ENCODE measurements around the gene INKA2. TPM values are rescaled to one million over a fixed set of nuclear protein-coding genes. Genes with fewer than 3 reads are reported as not detected.
"Not testable (repeated sequence)": the region's sequence is repeated elsewhere in the genome, so short reads cannot be mapped to it uniquely, and the experiment has no call there.

INKA2 gene
- polyA plus RNA-seq, 1 experiment: 2.7 TPM

GRCh38 chr1:111742938-111743549 is 3.8 kb upstream of the INKA2 start:
- no peak overlapping the region for H3K4me3 ChIP-seq (ENCODE audit: low read depth, low read length)
- TF ChIP-seq CTCF (IDR thresholded peaks at IDR 0.05; ENCODE audit: low read depth, low read length): no peak
- ChIA-PET POLR2A (interaction anchor here (0.6 kb wide), 1 partner anchor 249 kb away, joined by 3 read pairs; no protein-coding TSS in a partner anchor), CTCF (interaction anchor here (0.7 to 5.1 kb wide), 8 partner anchors 9 to 261 kb away, joined by 3 to 23 read pairs (median 4); no protein-coding TSS in a partner anchor)
- H3K27me3 ChIP-seq (ENCODE audit: control insufficient read depth, insufficient read depth, low read length): no peaks in the 10 kb centered on the region
- H3K27ac ChIP-seq (ENCODE audit: low read depth, low read length): peak overlapping the region; percentile 75
- DNase-seq (ENCODE audit: low read depth, low spot score): no peak
- H3K9me3 ChIP-seq (ENCODE audit: control insufficient read depth, insufficient read depth, low read length): no peaks in the 10 kb centered on the region

DNA sequence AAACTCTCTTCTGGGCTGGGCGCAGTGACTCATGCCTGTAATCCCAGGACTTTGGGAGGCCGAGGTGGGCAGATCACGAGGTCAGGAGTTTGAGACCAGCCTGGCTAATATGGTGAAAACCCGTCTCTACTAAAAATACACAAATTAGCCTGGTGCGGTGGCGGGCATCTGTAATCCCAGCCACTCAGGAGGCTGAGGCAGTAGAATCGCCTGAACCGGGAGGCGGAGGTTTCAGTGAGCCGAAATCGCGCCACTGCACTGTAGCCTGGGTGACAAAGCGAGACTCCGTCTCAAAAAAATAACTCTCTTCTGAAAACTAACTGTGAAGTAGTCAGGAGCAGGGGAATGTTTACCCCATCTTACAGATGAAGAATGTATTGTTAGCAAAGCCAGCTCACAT is 3.1 kb upstream of the INKA2 start:
- POLR2A ChIA-PET; H3K9me3 ChIP-seq (ENCODE audit: control insufficient read depth, insufficient read depth, low read length); H3K27ac ChIP-seq (ENCODE audit: low read depth, low read length); H3K27me3 ChIP-seq (ENCODE audit: control insufficient read depth, insufficient read depth, low read length); DNase-seq (ENCODE audit: low read depth, low spot score); H3K4me3 ChIP-seq (ENCODE audit: low read depth, low read length): not testable (repeated sequence)
- CTCF ChIA-PET: interaction anchor here (0.7 to 5.1 kb wide), 6 partner anchors 8 to 31 kb away, joined by 3 to 23 read pairs (median 4); no protein-coding TSS in a partner anchor

DNA sequence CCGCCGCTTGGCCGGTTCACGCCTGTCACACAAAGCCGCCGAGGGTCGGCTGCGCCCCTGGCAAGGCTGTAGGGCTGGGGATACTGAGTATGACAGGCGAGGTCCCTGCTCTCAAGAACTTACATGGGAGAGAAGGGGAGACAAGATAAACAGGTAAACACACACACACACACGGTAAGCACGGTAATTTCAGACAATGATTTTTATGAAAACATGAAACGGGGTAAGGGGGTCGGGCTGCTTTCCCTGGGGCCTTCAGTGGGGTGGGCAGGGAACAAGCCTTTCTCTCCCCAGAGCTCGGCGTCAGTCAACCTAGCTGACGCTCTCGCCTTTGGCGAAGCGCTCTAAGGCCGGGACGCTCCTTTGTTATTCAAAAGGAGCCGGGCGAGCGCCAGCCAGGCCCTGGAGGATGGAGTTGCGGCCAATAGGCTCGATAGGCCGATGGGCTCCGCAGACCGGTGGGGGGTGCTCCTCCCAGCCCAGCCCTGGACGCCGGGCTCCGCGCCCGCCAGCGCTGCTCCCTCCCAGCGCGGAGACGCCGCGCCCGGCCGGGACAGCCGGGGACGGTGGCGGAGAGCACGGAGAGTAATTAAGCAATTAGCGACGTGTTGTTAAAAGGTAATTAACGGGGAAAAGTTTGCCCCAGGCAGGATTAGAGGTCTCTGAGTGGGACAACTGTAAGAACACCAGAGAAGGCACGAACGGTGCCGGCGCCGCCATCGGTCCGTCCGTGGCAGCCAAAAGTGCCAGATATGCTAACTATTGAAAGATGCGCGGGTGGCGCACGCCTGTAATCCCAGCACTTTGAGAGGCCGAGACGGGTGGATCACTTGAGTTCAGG is 950 bp upstream of the INKA2 start:
- no peaks in the 10 kb centered on the region for H3K9me3 ChIP-seq (ENCODE audit: control insufficient read depth, insufficient read depth, low read length)
- DNase-seq (ENCODE audit: low read depth, low spot score): no peak
- no peak for TF ChIP-seq CTCF (IDR thresholded peaks at IDR 0.05; ENCODE audit: low read depth, low read length)
- ChIA-PET POLR2A (interaction anchor here (0.7 kb wide), 1 partner anchor 26 kb away, joined by 4 read pairs; no protein-coding TSS in a partner anchor), CTCF (interaction anchor here (1.2 to 10.1 kb wide), 3 partner anchors 15 to 259 kb away, joined by 3 to 80 read pairs (median 4); partner anchors contain the start of gene DDX20)
- H3K27ac ChIP-seq (ENCODE audit: low read depth, low read length): no peak overlapping the region
- no peaks in the 10 kb centered on the region for H3K27me3 ChIP-seq (ENCODE audit: control insufficient read depth, insufficient read depth, low read length)
- H3K4me3 ChIP-seq (ENCODE audit: low read depth, low read length): peak overlapping the region; percentile 71

DNA sequence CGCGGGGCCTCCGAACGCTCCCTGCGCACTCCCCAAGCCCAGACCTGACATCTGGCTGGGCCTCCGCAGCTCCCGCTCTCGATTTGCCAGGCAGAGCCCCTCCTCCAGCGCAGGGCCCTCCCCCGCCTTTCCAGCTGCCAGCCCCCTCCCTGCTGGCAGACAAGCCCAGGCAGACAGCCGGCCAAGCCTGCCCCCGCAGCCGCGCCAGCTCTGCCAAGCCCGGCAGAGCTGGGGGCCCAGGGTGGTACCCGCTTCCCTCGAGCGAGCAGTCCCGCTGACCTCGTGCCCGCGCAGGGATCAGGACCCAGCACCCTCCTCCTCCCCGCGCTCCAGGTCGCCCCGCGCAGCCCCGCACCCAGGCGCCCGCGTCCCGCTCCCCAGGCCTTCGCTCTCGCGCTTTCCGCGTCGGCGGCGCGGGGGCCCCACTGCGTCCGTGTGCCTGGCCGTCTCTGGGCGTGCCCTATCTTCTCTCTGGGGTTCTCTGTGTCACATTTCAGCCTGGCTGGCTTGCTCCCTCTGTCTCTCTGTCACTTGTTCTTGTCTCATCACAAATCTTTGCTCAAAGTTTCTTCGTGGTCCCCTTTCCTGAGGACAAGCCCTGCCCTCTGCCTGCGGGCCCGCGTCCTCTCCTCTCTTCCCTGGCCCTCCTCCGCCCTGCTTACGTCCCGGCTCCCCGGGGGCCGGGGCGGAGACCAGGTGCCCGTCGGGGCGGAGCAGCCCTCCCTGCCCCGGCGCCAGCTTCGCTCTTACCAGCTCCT is 580 bp downstream of the INKA2 start:
- ChIA-PET POLR2A (interaction anchor here (0.7 kb wide), 1 partner anchor 16 kb away, joined by 4 read pairs; the partner anchor contains the start of gene DDX20), CTCF (interaction anchor here (0.9 to 10.1 kb wide), 5 partner anchors 8 to 258 kb away, joined by 3 to 80 read pairs (median 4); no protein-coding TSS in a partner anchor)
- Histone ChIP-seq H3K27ac (ENCODE audit: low read depth, low read length) (peak overlapping the region; percentile 61), H3K27me3 (ENCODE audit: control insufficient read depth, insufficient read depth, low read length) (no peaks in the 10 kb centered on the region), H3K9me3 (ENCODE audit: control insufficient read depth, insufficient read depth, low read length) (no peaks in the 10 kb centered on the region), H3K4me3 (ENCODE audit: low read depth, low read length) (peak overlapping the region; percentile 71)
- TF ChIP-seq CTCF (IDR thresholded peaks at IDR 0.05; ENCODE audit: low read depth, low read length): no peak
- no peak for DNase-seq (ENCODE audit: low read depth, low spot score)

GRCh38 chr1:111738133-111738435 is 1.1 kb downstream of the INKA2 start:
- no peaks in the 10 kb centered on the region for H3K27me3 ChIP-seq (ENCODE audit: control insufficient read depth, insufficient read depth, low read length)
- CTCF ChIA-PET: interaction anchor here (0.9 to 10.1 kb wide), 4 partner anchors 9 to 256 kb away, joined by 4 to 80 read pairs (median 6); no protein-coding TSS in a partner anchor
- peak overlapping the region; percentile 71 for H3K4me3 ChIP-seq (ENCODE audit: low read depth, low read length)
- POLR2A ChIA-PET: no interaction called here
- DNase-seq (ENCODE audit: low read depth, low spot score): no peak
- no peaks in the 10 kb centered on the region for H3K9me3 ChIP-seq (ENCODE audit: control insufficient read depth, insufficient read depth, low read length)
- H3K27ac ChIP-seq (ENCODE audit: low read depth, low read length): no peak overlapping the region
- TF ChIP-seq CTCF (IDR thresholded peaks at IDR 0.05; ENCODE audit: low read depth, low read length): no peak
